Measurements from ENCODE around the gene ITGB7.
A peak's percentile ranks its signal among the peaks of the same experiment; 100 is the strongest.

ITGB7 gene

DNA sequence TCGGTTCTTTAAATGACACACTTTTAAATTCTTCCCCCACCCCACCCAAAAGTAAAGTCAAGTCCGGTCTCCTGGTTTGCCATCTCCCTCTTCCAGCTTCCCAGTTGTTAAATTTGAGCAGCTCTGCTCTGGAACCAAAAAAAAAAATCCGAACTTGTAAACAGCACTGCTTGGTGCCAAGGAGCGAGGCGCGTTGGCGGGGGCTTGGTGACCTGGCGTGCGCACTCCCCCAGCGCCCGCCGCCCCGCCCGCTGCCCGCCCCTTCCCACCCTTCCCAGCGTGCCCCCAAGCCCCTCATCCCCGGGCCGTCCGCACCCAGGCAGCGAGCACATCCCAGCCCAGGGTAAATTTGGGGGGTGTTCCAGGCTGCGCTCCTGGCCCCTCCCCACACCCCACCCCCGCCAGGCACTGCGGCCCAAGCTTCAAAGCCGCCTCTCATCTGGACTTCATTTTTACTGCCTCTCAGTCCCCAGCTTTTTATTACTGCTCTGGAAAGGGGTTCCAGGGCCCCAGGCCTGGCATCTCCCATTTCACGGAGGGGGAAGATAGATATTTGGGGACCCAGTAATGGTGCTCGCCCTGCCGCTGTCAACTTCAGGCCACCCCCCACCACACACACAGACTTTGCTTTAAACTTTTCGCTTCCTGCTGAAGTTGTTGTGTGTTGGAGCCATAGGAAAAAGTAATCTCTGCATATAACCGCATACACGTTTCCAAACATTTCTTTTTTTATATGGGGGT, 11.7 kb upstream of the ITGB7 start:
- in situ Hi-C loops (cut with HindIII; ENCODE audit: low sequenced_read_pairs): no loop called here
- no peak for DNase-seq (ENCODE audit: low read depth)
- TF ChIP-seq, protein P1, sequence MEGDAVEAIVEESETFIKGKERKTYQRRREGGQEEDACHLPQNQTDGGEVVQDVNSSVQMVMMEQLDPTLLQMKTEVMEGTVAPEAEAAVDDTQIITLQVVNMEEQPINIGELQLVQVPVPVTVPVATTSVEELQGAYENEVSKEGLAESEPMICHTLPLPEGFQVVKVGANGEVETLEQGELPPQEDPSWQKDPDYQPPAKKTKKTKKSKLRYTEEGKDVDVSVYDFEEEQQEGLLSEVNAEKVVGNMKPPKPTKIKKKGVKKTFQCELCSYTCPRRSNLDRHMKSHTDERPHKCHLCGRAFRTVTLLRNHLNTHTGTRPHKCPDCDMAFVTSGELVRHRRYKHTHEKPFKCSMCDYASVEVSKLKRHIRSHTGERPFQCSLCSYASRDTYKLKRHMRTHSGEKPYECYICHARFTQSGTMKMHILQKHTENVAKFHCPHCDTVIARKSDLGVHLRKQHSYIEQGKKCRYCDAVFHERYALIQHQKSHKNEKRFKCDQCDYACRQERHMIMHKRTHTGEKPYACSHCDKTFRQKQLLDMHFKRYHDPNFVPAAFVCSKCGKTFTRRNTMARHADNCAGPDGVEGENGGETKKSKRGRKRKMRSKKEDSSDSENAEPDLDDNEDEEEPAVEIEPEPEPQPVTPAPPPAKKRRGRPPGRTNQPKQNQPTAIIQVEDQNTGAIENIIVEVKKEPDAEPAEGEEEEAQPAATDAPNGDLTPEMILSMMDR (IDR thresholded peaks at IDR 0.05; ENCODE audit: low read depth, low read length, missing control alignments): no peak
- peak overlapping the region; percentile 74 for H3K4me3 ChIP-seq (ENCODE audit: low read depth, low read length)

DNA sequence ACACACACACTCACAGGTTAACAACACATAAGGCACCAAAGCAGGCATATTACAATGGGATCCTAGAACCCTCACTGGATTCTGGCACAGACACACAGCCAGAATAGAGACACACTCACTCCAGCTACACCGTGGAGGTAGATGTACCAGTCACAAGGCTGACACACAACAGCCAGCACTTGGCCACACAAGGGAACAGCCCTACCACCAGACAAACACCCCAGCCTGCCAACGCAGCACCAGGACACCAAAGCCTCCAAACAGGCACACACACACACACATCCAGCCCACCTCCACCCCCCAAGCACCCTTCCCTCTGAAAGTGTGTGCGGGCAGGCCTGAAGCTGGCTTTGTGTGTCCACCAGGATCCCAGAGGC, 10.9 kb upstream of the ITGB7 start:
- peak overlapping the region; percentile 74 for H3K4me3 ChIP-seq (ENCODE audit: low read depth, low read length)
- in situ Hi-C loops (cut with HindIII; ENCODE audit: low sequenced_read_pairs): no loop called here
- no peak for DNase-seq (ENCODE audit: low read depth)
- TF ChIP-seq, protein P1 (IDR thresholded peaks at IDR 0.05; ENCODE audit: low read depth, low read length, missing control alignments): no peak

DNA sequence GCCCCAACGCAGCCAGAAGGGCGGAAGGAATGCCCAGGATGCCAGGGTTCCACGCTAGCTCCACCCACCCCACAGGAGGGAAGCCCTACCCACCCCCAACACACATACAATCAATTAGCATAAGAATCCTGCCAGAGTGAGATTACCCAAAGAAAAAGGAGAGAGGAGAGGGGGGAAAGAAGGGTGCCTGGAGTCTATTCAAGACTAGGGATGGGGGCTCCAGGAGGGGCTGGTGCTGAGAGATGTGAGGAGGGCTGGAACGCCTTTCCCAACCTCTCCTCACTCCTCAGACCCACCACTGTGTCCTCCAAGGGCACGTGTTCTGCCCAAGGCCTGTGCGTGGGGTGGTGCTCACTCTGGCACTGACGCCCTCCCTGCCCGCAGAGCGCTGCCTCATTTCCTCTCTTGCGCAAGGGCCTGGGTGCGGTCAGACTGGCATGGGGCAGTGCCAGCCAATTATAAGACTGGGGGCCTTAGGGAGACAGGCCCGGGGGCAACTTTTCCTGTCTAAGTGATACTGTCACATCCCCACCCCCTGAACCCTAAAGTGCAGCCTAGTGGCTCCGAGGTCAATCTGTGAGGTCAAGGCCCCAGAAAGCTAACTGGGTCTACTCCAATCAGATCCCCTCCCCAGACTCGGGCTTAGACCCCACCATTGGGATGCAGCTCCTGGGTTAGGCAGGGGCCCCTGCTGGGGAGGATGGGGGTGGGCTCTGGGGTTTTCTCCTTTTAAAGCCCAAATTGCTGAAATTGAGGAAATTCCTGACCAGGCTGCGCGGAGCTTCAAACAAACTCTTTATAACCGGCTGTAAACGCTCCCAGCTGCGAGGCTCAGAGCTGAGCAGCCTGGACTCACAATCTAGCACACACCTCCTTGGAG, 10.2 kb upstream of the ITGB7 start:
- no peak for DNase-seq (ENCODE audit: low read depth)
- TF ChIP-seq, protein P1 (IDR thresholded peaks at IDR 0.05; ENCODE audit: low read depth, low read length, missing control alignments): no peak
- H3K4me3 ChIP-seq (ENCODE audit: low read depth, low read length): peak overlapping the region; percentile 74
- in situ Hi-C loops (cut with HindIII; ENCODE audit: low sequenced_read_pairs): no loop called here

DNA sequence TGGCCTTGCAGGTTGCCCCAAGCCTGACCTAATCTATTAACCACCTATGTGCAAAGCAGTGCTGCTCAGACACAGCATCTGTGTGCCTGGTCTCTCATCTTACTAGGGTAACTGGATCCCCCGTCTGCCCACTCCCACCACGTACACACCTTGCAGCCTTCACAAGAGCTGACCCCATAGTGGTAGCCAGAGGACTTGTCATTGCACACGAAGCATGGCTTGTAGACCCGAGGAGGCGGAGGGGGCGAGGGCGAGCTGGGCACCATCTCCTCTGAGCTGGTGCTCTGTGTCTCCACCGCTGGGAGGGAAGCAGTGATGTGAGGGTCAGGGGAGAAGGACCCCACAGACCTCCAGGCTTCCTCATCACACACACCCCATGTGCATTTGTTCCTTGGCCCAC, 8.4 kb upstream of the ITGB7 start:
- H3K4me3 ChIP-seq (ENCODE audit: low read depth, low read length): no peak overlapping the region
- no peak for DNase-seq (ENCODE audit: low read depth)
- TF ChIP-seq, protein P1 (IDR thresholded peaks at IDR 0.05; ENCODE audit: low read depth, low read length, missing control alignments): no peak
- in situ Hi-C loops (cut with HindIII; ENCODE audit: low sequenced_read_pairs): no loop called here

DNA sequence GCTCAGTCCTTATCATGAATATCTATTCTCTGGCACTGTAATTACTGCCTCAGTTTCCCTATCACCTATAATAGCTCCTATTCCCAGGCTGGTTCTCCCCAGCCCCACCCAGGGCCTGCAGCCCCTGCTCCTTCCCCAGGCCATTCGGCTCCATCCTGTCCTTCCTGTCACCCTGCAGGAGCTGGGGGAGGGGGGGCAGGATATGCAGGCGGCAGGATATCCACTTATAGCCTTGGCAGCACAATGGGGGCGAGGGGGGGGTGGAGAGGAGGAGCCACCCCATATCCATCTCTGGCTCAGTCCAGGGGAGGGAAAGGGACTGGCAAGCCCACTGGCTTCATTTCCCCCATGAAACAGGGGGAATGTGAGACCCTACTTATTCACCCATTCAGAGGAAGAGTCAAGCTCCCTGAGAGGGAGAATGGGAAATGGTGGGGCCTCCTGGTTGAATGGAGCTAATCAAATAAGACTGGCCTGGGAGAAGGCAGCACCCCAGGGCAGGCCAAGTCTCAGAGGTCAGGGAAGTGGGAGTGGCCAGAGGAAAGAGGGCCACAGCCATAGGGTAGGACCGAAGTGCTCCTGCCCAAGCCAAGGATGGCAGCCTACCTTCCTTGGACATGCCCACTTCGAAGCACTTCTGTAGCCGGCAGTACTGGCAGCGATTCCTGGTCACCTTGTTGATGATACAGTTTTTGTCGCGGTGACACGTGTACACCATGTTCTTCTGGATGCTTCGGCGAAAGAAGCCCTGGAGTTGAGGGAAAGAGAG, 7.8 kb upstream of the ITGB7 start:
- no peak overlapping the region for H3K4me3 ChIP-seq (ENCODE audit: low read depth, low read length)
- in situ Hi-C loops (cut with HindIII; ENCODE audit: low sequenced_read_pairs): no loop called here
- no peak for DNase-seq (ENCODE audit: low read depth)
- TF ChIP-seq, protein P1 (IDR thresholded peaks at IDR 0.05; ENCODE audit: low read depth, low read length, missing control alignments): no peak

DNA sequence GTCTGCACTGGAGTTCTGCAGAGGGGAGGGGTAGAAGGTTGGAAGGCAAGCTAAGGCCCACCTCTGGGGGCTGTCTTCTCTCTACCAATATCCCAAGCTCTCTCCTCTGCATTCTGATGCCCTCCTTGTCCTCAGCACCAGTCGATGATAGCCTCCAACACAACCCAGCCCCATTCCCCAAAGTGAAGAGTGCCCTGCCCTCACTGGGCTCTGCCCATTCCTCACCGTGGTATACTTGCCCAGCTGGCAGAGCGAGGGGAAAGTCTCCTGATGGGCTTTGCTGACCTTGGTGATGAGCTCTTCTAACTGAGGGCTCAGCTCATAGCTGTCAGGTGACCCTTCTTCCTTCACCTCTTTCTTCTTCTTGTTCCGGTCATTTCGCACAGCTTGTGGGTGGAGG, 7.2 kb upstream of the ITGB7 start:
- in situ Hi-C loops (cut with HindIII; ENCODE audit: low sequenced_read_pairs): no loop called here
- TF ChIP-seq, protein P1 (IDR thresholded peaks at IDR 0.05; ENCODE audit: low read depth, low read length, missing control alignments): no peak
- H3K4me3 ChIP-seq (ENCODE audit: low read depth, low read length): no peak overlapping the region
- no peak for DNase-seq (ENCODE audit: low read depth)

All from astrocyte of the cerebellum (primary cell).